GM19193 (cell line): ENCODE results near the gene NAV2.

ENCODE experiments used
- POLR2A ChIP-seq: IDR thresholded peaks from 4 replicates; pipeline ENCODE4 v1.6.1; 2011; ENCODE audit not compliant: insufficient read depth, insufficient read length; ENCODE audit errors: extremely low read depth

NAV2 gene

GRCh38 chr11:20027556-20028013, 314.9 kb downstream of the NAV2 start:
- TF ChIP-seq POLR2A = no peak

- TF ChIP-seq POLR2A = no peak
These were observed 316.6 kb downstream of the NAV2 start for GRCh38 chr11:20029193-20029592.

GRCh38 chr11:20030472-20030871, 317.8 kb downstream of the NAV2 start:
- no peak for TF ChIP-seq POLR2A

GRCh38 chr11:20031155-20032001, 318.7 kb downstream of the NAV2 start:
- TF ChIP-seq POLR2A = no peak

- TF ChIP-seq POLR2A = no peak
These were observed 319.5 kb downstream of the NAV2 start for GRCh38 chr11:20032127-20032526.

- TF ChIP-seq POLR2A = no peak
These were observed 320.1 kb downstream of the NAV2 start for GRCh38 chr11:20032577-20033260.

GRCh38 chr11:20033806-20034205, 321.2 kb downstream of the NAV2 start:
- no peak for TF ChIP-seq POLR2A

GRCh38 chr11:20034941-20035340, 322.3 kb downstream of the NAV2 start:
- TF ChIP-seq POLR2A = no peak

- no peak for TF ChIP-seq POLR2A
These were observed 322.7 kb downstream of the NAV2 start for GRCh38 chr11:20035375-20035700.

GRCh38 chr11:20035701-20036601, 323.3 kb downstream of the NAV2 start:
- TF ChIP-seq POLR2A = no peak

GRCh38 chr11:20036626-20037335, 324.1 kb downstream of the NAV2 start:
- TF ChIP-seq POLR2A = no peak

- no peak for TF ChIP-seq POLR2A
These were observed 324.9 kb downstream of the NAV2 start for GRCh38 chr11:20037396-20038153.

GRCh38 chr11:20038412-20038811, 325.8 kb downstream of the NAV2 start:
- no peak for TF ChIP-seq POLR2A

- TF ChIP-seq POLR2A = no peak
These were observed 326.3 kb downstream of the NAV2 start for GRCh38 chr11:20038972-20039371.
